GM19468 (cell line): ENCODE measurements around the gene RPL36.

Experiments used
- ATAC-seq: cut with Tn5 transposase; IDR thresholded peaks from one replicate; pipeline ENCODE4 v1.9.1; 2021; ENCODE audit warnings: mild to moderate bottlenecking, moderate library complexity, moderate number of reproducible peaks; ENCODE audit not compliant: unreplicated experiment; ENCODE audit errors: extremely low read depth

Gene RPL36

GRCh38 chr19:5672708-5673459 is 17.2 kb upstream of the RPL36 start:
- no peak for ATAC-seq

GRCh38 chr19:5673752-5674151 is 16.3 kb upstream of the RPL36 start:
- ATAC-seq = no peak

GRCh38 chr19:5674714-5675113 is 15.4 kb upstream of the RPL36 start:
- no peak for ATAC-seq

GRCh38 chr19:5676105-5676771 is 13.9 kb upstream of the RPL36 start:
- no peak for ATAC-seq

- ATAC-seq = no peak
Measured at GRCh38 chr19:5676772-5677105, 13.4 kb upstream of the RPL36 start.

GRCh38 chr19:5677136-5677535 is 13.0 kb upstream of the RPL36 start:
- no peak for ATAC-seq

GRCh38 chr19:5677580-5677979 is 12.5 kb upstream of the RPL36 start:
- ATAC-seq = no peak

- ATAC-seq = no peak
Measured at GRCh38 chr19:5678071-5678718, 11.9 kb upstream of the RPL36 start.

- no peak for ATAC-seq
Measured at GRCh38 chr19:5679289-5680083, 10.6 kb upstream of the RPL36 start.

GRCh38 chr19:5680084-5680436 is 10.0 kb upstream of the RPL36 start:
- ATAC-seq = no peak

GRCh38 chr19:5680437-5681368 is 9.4 kb upstream of the RPL36 start, which contains the start of the genes HSD11B1L and MICOS13:
Gene HSD11B1L, plus strand, starts transcription at chr19:5681027. Its CDS starts 3,806 bp downstream, at chr19:5684833.
Gene MICOS13, minus strand, starts transcription at chr19:5680516. Its CDS starts 30 bp downstream, at chr19:5680486.
- peak; percentile 85 for ATAC-seq

GRCh38 chr19:5681391-5682106 is 8.5 kb upstream of the RPL36 start:
- ATAC-seq = no peak

- no peak for ATAC-seq
Measured at GRCh38 chr19:5682107-5682482, 8.0 kb upstream of the RPL36 start.

- no peak for ATAC-seq
Measured at GRCh38 chr19:5683177-5683886, 6.8 kb upstream of the RPL36 start.

GRCh38 chr19:5684694-5685430 is 5.2 kb upstream of the RPL36 start:
- no peak for ATAC-seq

GRCh38 chr19:5686326-5686646 is 3.8 kb upstream of the RPL36 start:
- ATAC-seq = peak; percentile 6

GRCh38 chr19:5686647-5687359 is 3.3 kb upstream of the RPL36 start:
- peak; percentile 29 for ATAC-seq
